Transverse colon (tissue), 4 donors: ENCODE data around the gene NCOA1. TPM values are rescaled to one million over a fixed set of nuclear protein-coding genes. Genes with fewer than 3 reads are reported as not detected.
"Not testable (repeated sequence)": the region's sequence is repeated elsewhere in the genome, so short reads cannot be mapped to it uniquely, and the experiment has no call there.

ENCODE experiments used
- DNase-seq: peaks from one replicate; pipeline ENCODE4 v3.0.0-alpha.2; 2019
- H3K27ac ChIP-seq, 4 donors: fragments of 200-600 bp; sonication (generic); 2 replicates each; pipeline ENCODE4 v1.5.1; 2016 to 2018; ENCODE audit warnings: inconsistent platforms in 4 of 4
- H3K27me3 ChIP-seq: fragments of 200-600 bp; sonication (generic); 2 replicates; pipeline ENCODE4 v1.5.1; 2017; ENCODE audit warnings: inconsistent platforms
- H3K36me3 ChIP-seq, 4 donors: fragments of 200-600 bp; sonication (generic); 2 replicates each; pipeline ENCODE4 v1.5.1; 2017 to 2019; ENCODE audit warnings: inconsistent platforms in 4 of 4
- H3K4me1 ChIP-seq, 4 donors: fragments of 200-600 bp; sonication (generic); 2 replicates each; pipeline ENCODE4 v1.5.1; 2017 to 2020; ENCODE audit warnings: inconsistent platforms in 4 of 4
- H3K4me3 ChIP-seq, 4 donors: fragments of 200-600 bp; sonication (generic); 1 replicate in 1 of 4; 2 replicates in 3 of 4; pipeline versions ENCODE4 v1.5.1 to v1.6.1; 2017 to 2019; ENCODE audit warnings: inconsistent platforms in 4 of 4
- H3K9me3 ChIP-seq, 2 donors: fragments of 200-600 bp; sonication (generic); 2 replicates each; pipeline ENCODE4 v1.5.1; 2017 to 2019; ENCODE audit warnings: inconsistent platforms in 2 of 2
- CTCF ChIP-seq, 5 experiments: fragments of 200-600 bp in 3 of 5; fragments of 450-650 bp in 2 of 5; sonication (generic) in 3 of 5; IDR thresholded peaks; 1 replicate in 2 of 5; 2 replicates in 3 of 5; pipeline ENCODE4 v1.5.1; 2016 to 2017; ENCODE audit warnings: antibody characterized with exemption in 5 of 5, inconsistent platforms in 3 of 5, mild to moderate bottlenecking in 2 of 5, moderate library complexity in 1 of 5
- EP300 ChIP-seq: sonication (generic); formaldehyde crosslinking; IDR thresholded peaks from one replicate; pipeline ENCODE4 v1.6.1; 2017; ENCODE audit warnings: antibody characterized with exemption, low read depth
- POLR2A ChIP-seq: fragments of 450-650 bp; IDR thresholded peaks from one replicate; pipeline ENCODE4 v1.6.1; 2016; ENCODE audit warnings: antibody characterized with exemption, mild to moderate bottlenecking, moderate library complexity
- POLR2AphosphoS5 ChIP-seq, 3 donors: sonication (generic); formaldehyde crosslinking; IDR thresholded peaks; one replicate each; pipeline ENCODE4 v1.6.1; 2016; ENCODE audit warnings: antibody characterized with exemption in 3 of 3
- WGBS, 2 donors: methylation state at CpG; one replicate each; pipeline ENCODE4 v1.1.5; 2018; ENCODE audit warnings: low coverage in 1 of 2; 5-methylcytosine and 5-hydroxymethylcytosine counted together
- in situ Hi-C, 4 donors: fragments of 200-750 bp; cut with MboI; loops; one replicate each; pipeline versions ENCODE4 v1.15.0 to v1.15.1; 2017; ENCODE audit warnings: low sequenced_read_pairs in 3 of 4, low pct_ligation_motif_present in 1 of 4, low pct_unique_long_range_greater_than_20kb in 1 of 4
- intact Hi-C: fragments of 100-400 bp; cut with DNase I; formaldehyde crosslinking; loops from one replicate; pipeline ENCODE4 v1.15.1; 2023; ENCODE audit warnings: low total_unique reads
- total RNA-seq, 4 donors: library from RNA; depleted of rRNA; stranded (reverse); fragments of >200 nt; gene quantifications; one replicate each; pipeline ENCODE4 v1.1.0, GENCODE V29; 2016

The NCOA1 gene
- total RNA-seq, 4 donors from 2014 or later: 32.9 to 56.5 (median 47.9) TPM

GRCh38 chr2:24672589-24672988, 181.5 kb downstream of the NCOA1 start:
- DNase-seq: no peak

DNA sequence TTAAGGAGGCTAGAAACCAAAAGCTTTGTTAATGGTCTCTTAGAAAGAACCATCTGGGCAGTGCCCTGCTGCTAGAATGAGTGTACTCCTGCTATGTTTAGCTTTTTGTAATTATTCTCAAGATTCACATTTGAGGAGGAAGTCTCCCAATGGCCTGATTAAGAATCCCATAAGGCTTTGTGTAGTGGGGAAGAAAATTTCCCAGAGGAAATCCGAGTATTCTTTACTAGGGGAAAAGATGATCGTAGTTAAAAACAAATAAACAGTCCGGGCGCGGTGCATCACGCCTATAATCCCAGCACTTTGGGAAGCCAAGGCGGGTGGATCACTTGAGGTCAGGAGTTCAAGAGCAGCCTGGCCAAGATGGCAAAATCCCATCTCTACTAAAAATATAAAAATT, 184.3 kb downstream of the NCOA1 start:
- Histone ChIP-seq H3K36me3 (peaks cover 0 to 9% (median 0%) of the 10 kb centered on the region in 4 donors), H3K27ac (no peak overlapping the region), H3K4me3 (no peak overlapping the region), H3K4me1 (no peaks in the 10 kb centered on the region), H3K27me3 (no peaks in the 10 kb centered on the region), H3K9me3 (no peaks in the 10 kb centered on the region)
- intact Hi-C loops: no loop called here
- DNase-seq: no peak
- WGBS, 2 donors: 55 to 72% methylated on average over 7 of the region's 7 CpGs
- no peak for TF ChIP-seq POLR2A
- in situ Hi-C loops: no loop called here

More at GRCh38 chr2:24672589-24672988, 181.5 kb downstream of the NCOA1 start:
- H3K27me3 ChIP-seq: no peaks in the 10 kb centered on the region
- H3K9me3 ChIP-seq: no peaks in the 10 kb centered on the region
- intact Hi-C loops: no loop called here
- H3K36me3 ChIP-seq: no peaks in the 10 kb centered on the region
- H3K4me3 ChIP-seq: no peak overlapping the region
- in situ Hi-C loops: loop anchor here in 1 of 4 donors (25.0 kb wide), 1 partner anchor 235 kb away; no protein-coding TSS in a partner anchor
- H3K4me1 ChIP-seq: no peaks in the 10 kb centered on the region
- TF ChIP-seq POLR2A: no peak
- TF ChIP-seq CTCF (IDR thresholded peaks at IDR 0.05): no peak
- no peak for TF ChIP-seq EP300
- TF ChIP-seq POLR2AphosphoS5 (IDR thresholded peaks at IDR 0.05): no peak
- WGBS, 2 donors: 80% methylated on average over 3 of the region's 3 CpGs
- no peak overlapping the region for H3K27ac ChIP-seq

DNA sequence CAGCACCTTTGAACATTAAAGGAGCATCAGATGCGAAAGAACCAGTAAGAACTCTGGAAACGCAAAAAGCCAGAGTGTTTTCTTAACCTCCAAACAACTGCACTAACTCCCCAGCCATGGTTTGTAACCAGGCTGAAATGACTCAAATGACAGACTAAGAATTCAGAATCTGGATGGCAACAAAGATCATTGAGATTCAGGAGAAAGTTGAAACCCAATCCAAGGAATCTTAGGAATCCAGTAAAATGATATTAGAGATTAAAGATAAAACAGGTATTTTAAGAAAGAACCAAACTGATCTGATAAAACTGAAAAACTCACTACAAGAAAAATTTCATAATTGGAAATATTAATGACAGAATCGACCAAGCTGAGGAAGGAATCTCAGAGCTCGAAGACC, 185.4 kb downstream of the NCOA1 start:
- Histone ChIP-seq H3K4me3 (no peak overlapping the region), H3K9me3 (no peaks in the 10 kb centered on the region)
- intact Hi-C loops: no loop called here

GRCh38 chr2:24678066-24678465, 187.0 kb downstream of the NCOA1 start:
- in situ Hi-C loops, H3K9me3 ChIP-seq, H3K4me1 ChIP-seq, H3K4me3 ChIP-seq, H3K27me3 ChIP-seq, DNase-seq, H3K36me3 ChIP-seq, H3K27ac ChIP-seq, intact Hi-C loops: not testable (repeated sequence)

More for the DNA sequence above, 185.4 kb downstream of the NCOA1 start:
- 96 to 97% methylated on average over 4 of the region's 4 CpGs for WGBS, 2 donors
- Histone ChIP-seq H3K4me1 (no peaks in the 10 kb centered on the region), H3K36me3 (peaks cover 0 to 9% (median 0%) of the 10 kb centered on the region in 4 donors), H3K27me3 (no peaks in the 10 kb centered on the region), H3K27ac (no peak overlapping the region)
- DNase-seq: no peak
- TF ChIP-seq POLR2AphosphoS5 (IDR thresholded peaks at IDR 0.05) (no peak), POLR2A (no peak), CTCF (IDR thresholded peaks at IDR 0.05) (no peak), EP300 (no peak)
- in situ Hi-C loops: no loop called here

DNA sequence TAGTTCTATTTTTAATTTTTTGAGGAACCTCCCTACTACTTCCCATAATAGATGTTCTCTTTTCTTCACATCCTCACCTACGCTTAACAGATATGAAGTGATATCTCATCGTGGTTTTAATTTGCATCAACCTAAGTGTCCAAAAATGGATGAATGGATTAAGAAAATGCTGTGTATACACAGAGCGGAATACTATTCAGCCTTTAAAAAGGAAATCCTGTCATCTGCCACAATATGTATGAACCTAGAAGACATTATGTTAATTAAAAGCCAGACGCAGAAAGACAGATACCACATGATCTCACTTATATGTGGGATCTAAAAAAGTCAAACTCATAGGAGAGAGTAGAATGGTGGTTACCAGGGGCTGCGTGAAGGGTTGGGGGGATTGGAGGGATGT, 189.1 kb downstream of the NCOA1 start:
- in situ Hi-C loops: no loop called here
- Histone ChIP-seq H3K9me3 (no peaks in the 10 kb centered on the region), H3K4me1 (no peaks in the 10 kb centered on the region), H3K27me3 (no peaks in the 10 kb centered on the region), H3K27ac (no peak overlapping the region), H3K36me3 (peaks cover 0 to 9% (median 0%) of the 10 kb centered on the region in 4 donors), H3K4me3 (no peak overlapping the region)
- intact Hi-C loops: no loop called here
- DNase-seq: no peak
- WGBS, 2 donors: 87 to 92% methylated on average over 5 of the region's 5 CpGs
- no peak for TF ChIP-seq POLR2A
- TF ChIP-seq EP300: no peak

DNA sequence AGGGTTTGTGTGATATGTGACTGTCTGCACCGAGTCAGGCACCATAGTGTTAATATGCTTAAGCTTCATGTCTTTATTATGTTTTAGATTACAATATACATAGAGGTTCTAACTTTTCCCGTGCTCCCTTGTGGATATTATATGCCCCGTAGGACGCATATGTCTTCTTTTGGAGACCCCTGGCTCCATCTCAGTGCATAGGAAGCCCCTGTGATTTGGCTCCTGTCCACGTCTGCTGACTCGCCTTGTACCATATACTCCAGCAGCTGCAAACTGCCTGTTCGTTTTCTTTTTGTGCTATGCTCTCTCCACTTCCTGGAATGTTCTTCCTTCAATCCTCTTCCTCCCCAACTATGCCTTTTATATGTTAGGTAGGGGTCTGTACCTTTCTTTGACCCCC, 191.2 kb downstream of the NCOA1 start:
- intact Hi-C loops: no loop called here
- Histone ChIP-seq H3K36me3 (peaks cover 0 to 9% (median 0%) of the 10 kb centered on the region in 4 donors), H3K4me1 (no peaks in the 10 kb centered on the region), H3K9me3 (no peaks in the 10 kb centered on the region), H3K27me3 (no peaks in the 10 kb centered on the region), H3K27ac (no peak overlapping the region), H3K4me3 (no peak overlapping the region)
- no peak for TF ChIP-seq POLR2A
- no peak for TF ChIP-seq EP300
- TF ChIP-seq CTCF (IDR thresholded peaks at IDR 0.05): no peak
- no peak for TF ChIP-seq POLR2AphosphoS5 (IDR thresholded peaks at IDR 0.05)
- DNase-seq: no peak
- 53 to 63% methylated on average over 6 to 7 of the region's 7 CpGs for WGBS, 2 donors
- in situ Hi-C loops: no loop called here
